Neuronal stem cell (in vitro differentiated cells): ENCODE measurements around the gene FGF9.
A peak's percentile ranks its signal among the peaks of the same experiment; 100 is the strongest.

Experiments
- DNase-seq: peaks from one replicate; pipeline ENCODE4 v3.0.0-alpha.2; 2013; ENCODE audit warnings: low spot score
- H2AFZ ChIP-seq: one replicate; pipeline ENCODE4 v1.6.1; 2013; ENCODE audit warnings: mild to moderate bottlenecking, low read length, inconsistent platforms
- H2AK5ac ChIP-seq: 2 replicates; pipeline ENCODE4 v1.6.1; 2013; ENCODE audit warnings: low read depth, mild to moderate bottlenecking, inconsistent platforms, low read length, moderate library complexity, mixed read lengths
- H2BK120ac ChIP-seq: 2 replicates; pipeline ENCODE4 v1.6.1; 2013; ENCODE audit warnings: low read depth, mild to moderate bottlenecking, inconsistent platforms, low read length, moderate library complexity, mixed read lengths
- H2BK12ac ChIP-seq: one replicate; pipeline ENCODE4 v1.6.1; 2013; ENCODE audit warnings: low read length, inconsistent platforms
- H2BK15ac ChIP-seq: 2 replicates; pipeline ENCODE4 v1.6.1; 2013; ENCODE audit warnings: mild to moderate bottlenecking, low read length, inconsistent platforms, mixed read lengths
- H2BK5ac ChIP-seq: one replicate; pipeline ENCODE4 v1.6.1; 2013; ENCODE audit warnings: inconsistent platforms, mild to moderate bottlenecking, low read length, moderate library complexity
- H3K14ac ChIP-seq: one replicate; pipeline ENCODE4 v1.6.1; 2013; ENCODE audit warnings: low read length, inconsistent platforms
- H3K18ac ChIP-seq: 2 replicates; pipeline ENCODE4 v1.6.1; 2013; ENCODE audit warnings: low read length, inconsistent platforms
- H3K23ac ChIP-seq: 2 replicates; pipeline ENCODE4 v1.6.1; 2013; ENCODE audit warnings: low read depth, mild to moderate bottlenecking, mixed read lengths, low read length, inconsistent platforms; ENCODE audit not compliant: poor library complexity
- H3K27ac ChIP-seq: replicated peaks from 3 replicates; pipeline ENCODE4 v1.5.1; 2013; ENCODE audit warnings: low read length, inconsistent platforms
- H3K27me3 ChIP-seq, 3 experiments: 2 replicates each; pipeline ENCODE4 v1.6.1; 2013; ENCODE audit warnings: low read length in 3 of 3, mild to moderate bottlenecking in 2 of 3, inconsistent platforms in 1 of 3, low read depth in 1 of 3, mixed read lengths in 1 of 3, moderate library complexity in 1 of 3; ENCODE audit not compliant: control insufficient read depth in 3 of 3, insufficient read depth in 3 of 3
- H3K36me3 ChIP-seq, 2 donors: replicated peaks in 1 of 2; 2 replicates each; pipeline ENCODE4 v1.6.1; 2013; ENCODE audit warnings: low read length in 2 of 2; ENCODE audit not compliant: control insufficient read depth in 2 of 2, insufficient read depth in 2 of 2
- H3K4ac ChIP-seq: 2 replicates; pipeline ENCODE4 v1.6.1; 2013; ENCODE audit warnings: inconsistent platforms, mild to moderate bottlenecking, low read length, moderate library complexity
- H3K4me1 ChIP-seq, 2 donors: 1 replicate in 1 of 2; 2 replicates in 1 of 2; pipeline ENCODE4 v1.6.1; 2013; ENCODE audit warnings: low read length in 2 of 2, low read depth in 1 of 2; ENCODE audit not compliant: control insufficient read depth in 2 of 2, insufficient read depth in 1 of 2
- H3K4me2 ChIP-seq: one replicate; pipeline ENCODE4 v1.6.1; 2013; ENCODE audit warnings: mild to moderate bottlenecking, low read length, inconsistent platforms; ENCODE audit not compliant: insufficient read depth, poor library complexity, severe bottlenecking
- H3K4me3 ChIP-seq, 2 donors: 2 replicates each; pipeline ENCODE4 v1.5.1; 2013; ENCODE audit warnings: low read length in 2 of 2, mild to moderate bottlenecking in 2 of 2, inconsistent platforms in 1 of 2, moderate library complexity in 1 of 2
- H3K79me1 ChIP-seq: one replicate; pipeline ENCODE4 v1.6.1; 2013; ENCODE audit warnings: low read depth, mild to moderate bottlenecking, inconsistent platforms, low read length, moderate library complexity
- H3K9ac ChIP-seq: one replicate; pipeline ENCODE4 v1.6.1; 2013; ENCODE audit warnings: mild to moderate bottlenecking, low read depth, low read length, inconsistent platforms; ENCODE audit not compliant: poor library complexity
- H3K9me3 ChIP-seq, 2 donors: replicated peaks in 1 of 2; 2 replicates each; pipeline versions ENCODE3 to v1.6.1; 2013; ENCODE audit warnings: low read length in 2 of 2, mild to moderate bottlenecking in 2 of 2, inconsistent platforms in 1 of 2, low read depth in 1 of 2, mixed read lengths in 1 of 2, moderate library complexity in 1 of 2; ENCODE audit not compliant: control insufficient read depth in 2 of 2, insufficient read depth in 1 of 2
- H4K8ac ChIP-seq: one replicate; pipeline ENCODE4 v1.6.1; 2013; ENCODE audit warnings: low read depth, mild to moderate bottlenecking, inconsistent platforms, low read length, moderate library complexity
- H4K91ac ChIP-seq: one replicate; pipeline ENCODE4 v1.6.1; 2013; ENCODE audit warnings: low read length, low read depth, mild to moderate bottlenecking, inconsistent platforms; ENCODE audit not compliant: poor library complexity
- WGBS, 2 donors: extraction: QIAGEN DNeasy Blood & Tissue Kit; methylation state at CpG; one replicate each; pipeline ENCODE4 v1.1.7; 2013; ENCODE audit warnings: missing lambda C conversion rate in 2 of 2, mixed read lengths in 1 of 2; ENCODE audit not compliant: insufficient read length in 2 of 2, insufficient replicate concordance in 1 of 2; ENCODE audit errors: extremely low coverage in 2 of 2; 5-methylcytosine and 5-hydroxymethylcytosine counted together

FGF9 gene

GRCh38 chr13:21694831-21695230 lies 24.0 kb downstream of the FGF9 start:
- H2BK5ac ChIP-seq: no peak overlapping the region
- no peak overlapping the region for H2BK12ac ChIP-seq
- no peaks in the 10 kb centered on the region for H3K4me1 ChIP-seq
- no peak overlapping the region for H4K91ac ChIP-seq
- H3K4me2 ChIP-seq: no peak overlapping the region
- no peak overlapping the region for H3K27ac ChIP-seq
- no CpG with 5 or more reads among the region's 4 CpGs for WGBS, 2 donors
- no peak overlapping the region for H2BK15ac ChIP-seq
- H3K27me3 ChIP-seq: no peaks in the 10 kb centered on the region
- H2AK5ac ChIP-seq: no peak overlapping the region
- no peak overlapping the region for H3K14ac ChIP-seq
- H3K79me1 ChIP-seq: peaks cover 3% of the 10 kb centered on the region
- no peak overlapping the region for H3K9ac ChIP-seq
- no peak overlapping the region for H3K4me3 ChIP-seq
- H4K8ac ChIP-seq: no peak overlapping the region
- H3K9me3 ChIP-seq: no peaks in the 10 kb centered on the region
- no peak overlapping the region for H2BK120ac ChIP-seq
- H3K4ac ChIP-seq: no peak overlapping the region
- peaks cover 5 to 19% of the 10 kb centered on the region in 2 donors for H3K36me3 ChIP-seq
- H3K23ac ChIP-seq: no peak overlapping the region
- no peak overlapping the region for H2AFZ ChIP-seq
- H3K18ac ChIP-seq: no peak overlapping the region
- DNase-seq: no peak

- peaks cover 0 to 12% of the 10 kb centered on the region in 2 donors for H3K36me3 ChIP-seq
- WGBS, 2 donors: no CpG with 5 or more reads among the region's 4 CpGs
- H3K27me3 ChIP-seq: no peaks in the 10 kb centered on the region
- no peak overlapping the region for H3K4me2 ChIP-seq
- no peak overlapping the region for H3K27ac ChIP-seq
- no peak overlapping the region for H2AFZ ChIP-seq
- no peak overlapping the region for H3K18ac ChIP-seq
- no peak overlapping the region for H3K23ac ChIP-seq
- H2AK5ac ChIP-seq: no peak overlapping the region
- no peaks in the 10 kb centered on the region for H3K9me3 ChIP-seq
- no peak overlapping the region for H3K9ac ChIP-seq
- no peak overlapping the region for H2BK120ac ChIP-seq
- H3K4me1 ChIP-seq: no peaks in the 10 kb centered on the region
- H3K4me3 ChIP-seq: no peak overlapping the region
- H4K91ac ChIP-seq: no peak overlapping the region
- H2BK15ac ChIP-seq: no peak overlapping the region
- no peak overlapping the region for H2BK5ac ChIP-seq
- no peak for DNase-seq
- no peak overlapping the region for H3K4ac ChIP-seq
- H2BK12ac ChIP-seq: no peak overlapping the region
- no peaks in the 10 kb centered on the region for H3K79me1 ChIP-seq
- no peak overlapping the region for H4K8ac ChIP-seq
- no peak overlapping the region for H3K14ac ChIP-seq
These were observed 24.7 kb downstream of the FGF9 start for GRCh38 chr13:21695546-21695945.

GRCh38 chr13:21696865-21697448 lies 26.1 kb downstream of the FGF9 start:
- Histone ChIP-seq H3K4me3 (no peak overlapping the region), H3K23ac (no peak overlapping the region), H3K36me3 (peaks cover 0 to 19% of the 10 kb centered on the region in 2 donors), H3K27ac (no peak overlapping the region), H3K9ac (no peak overlapping the region), H2BK5ac (no peak overlapping the region), H2BK15ac (no peak overlapping the region), H3K4ac (no peak overlapping the region), H3K4me2 (no peak overlapping the region), H3K9me3 (no peaks in the 10 kb centered on the region), H2BK12ac (no peak overlapping the region), H2AK5ac (no peak overlapping the region), H3K4me1 (no peaks in the 10 kb centered on the region), H2BK120ac (no peak overlapping the region), H3K27me3 (no peaks in the 10 kb centered on the region), H4K8ac (no peak overlapping the region), H2AFZ (no peak overlapping the region), H3K18ac (no peak overlapping the region), H3K14ac (no peak overlapping the region), H4K91ac (no peak overlapping the region), H3K79me1 (no peaks in the 10 kb centered on the region)
- no CpG with 5 or more reads among the region's 3 CpGs for WGBS, 2 donors
- DNase-seq: no peak

GRCh38 chr13:21698817-21699679 lies 28.2 kb downstream of the FGF9 start:
- Histone ChIP-seq H3K4me3 (no peak overlapping the region), H3K27me3 (no peaks in the 10 kb centered on the region), H2BK5ac (no peak overlapping the region), H3K9ac (no peak overlapping the region), H3K14ac (no peak overlapping the region), H2AFZ (no peak overlapping the region), H4K91ac (no peak overlapping the region), H3K36me3 (peaks cover 0 to 10% of the 10 kb centered on the region in 2 donors), H3K9me3 (no peaks in the 10 kb centered on the region), H2BK120ac (no peak overlapping the region), H3K23ac (peak overlapping the region; percentile 76), H3K18ac (no peak overlapping the region), H2BK15ac (no peak overlapping the region), H3K4ac (no peak overlapping the region), H3K79me1 (peaks cover 1% of the 10 kb centered on the region), H4K8ac (no peak overlapping the region), H3K4me1 (no peaks in the 10 kb centered on the region), H3K27ac (no peak overlapping the region), H2BK12ac (no peak overlapping the region), H2AK5ac (no peak overlapping the region), H3K4me2 (no peak overlapping the region)
- no peak for DNase-seq
- WGBS, 2 donors: no CpG with 5 or more reads among the region's 5 CpGs
